H1 (cell line): ENCODE measurements around the gene FAM219A. TPM values are rescaled to one million over a fixed set of nuclear protein-coding genes. Genes with fewer than 3 reads are reported as not detected.

Experiments used
- CTCF ChIA-PET: fragments of 300-600 bp; sonication (Branson Sonifier 250); formaldehyde crosslinking; loops from one replicate; lab custom pipeline; 2021; ENCODE audit not compliant: partially characterized antibody; lab: Charles Lee
- POLR2A ChIA-PET: fragments of 300-600 bp; sonication (Branson Sonifier 250); formaldehyde crosslinking; loops from one replicate; lab custom pipeline; 2021; ENCODE audit warnings: inconsistent platforms; ENCODE audit not compliant: partially characterized antibody; lab: Charles Lee
- DNase-seq, 2 experiments: peaks; one replicate each; pipeline versions ENCODE4 v3.0.0 to v3.0.0-alpha.2; 2010 to 2022; ENCODE audit warnings: low spot score in 2 of 2, low read depth in 1 of 2, mixed read lengths in 1 of 2
- FAIRE-seq: peaks from 2 replicates; lab custom pipeline; 2011; peaks lifted over from hg19 to GRCh38; lab: Jason Lieb, UNC
- H2AFZ ChIP-seq: 2 replicates; pipeline ENCODE4 v1.8.1; 2012; ENCODE audit warnings: low read length, inconsistent platforms
- H2AK5ac ChIP-seq: 2 replicates; pipeline ENCODE4 v1.6.1; 2013; ENCODE audit warnings: low read depth, low read length
- H2BK120ac ChIP-seq: replicated peaks from 2 replicates; pipeline ENCODE3; 2013; ENCODE audit warnings: low read depth, low read length, inconsistent platforms
- H2BK12ac ChIP-seq: 2 replicates; pipeline ENCODE4 v1.6.1; 2013; ENCODE audit warnings: low read depth, low read length
- H2BK15ac ChIP-seq: 2 replicates; pipeline ENCODE4 v1.6.1; 2013; ENCODE audit warnings: low read length
- H2BK20ac ChIP-seq: 2 replicates; pipeline ENCODE4 v1.6.1; 2013; ENCODE audit warnings: low read length
- H2BK5ac ChIP-seq: 2 replicates; pipeline ENCODE4 v1.6.1; 2013; ENCODE audit warnings: low read depth, low read length
- H3K14ac ChIP-seq: 2 replicates; pipeline ENCODE4 v1.6.1; 2013; ENCODE audit warnings: inconsistent platforms; ENCODE audit not compliant: insufficient read length
- H3K18ac ChIP-seq: 2 replicates; pipeline ENCODE4 v1.6.1; 2013; ENCODE audit warnings: low read length; ENCODE audit errors: extremely low read depth
- H3K23ac ChIP-seq: 2 replicates; pipeline ENCODE4 v1.6.1; 2013; ENCODE audit warnings: inconsistent platforms; ENCODE audit not compliant: insufficient read length
- H3K23me2 ChIP-seq: 2 replicates; pipeline ENCODE4 v1.6.1; 2013; ENCODE audit warnings: low read depth, low read length
- H3K27ac ChIP-seq: 2 replicates; pipeline ENCODE4 v1.6.1; 2011; ENCODE audit warnings: low read depth, low read length, inconsistent platforms
- H3K27me3 ChIP-seq, 4 experiments: replicated peaks in 1 of 4; 1 replicate in 1 of 4; 2 replicates in 3 of 4; pipeline versions ENCODE4 v1.6.1 to v1.8.1; 2011 to 2013; ENCODE audit warnings: low read length in 3 of 4, mild to moderate bottlenecking in 3 of 4, inconsistent platforms in 2 of 4, mixed read lengths in 2 of 4, moderate library complexity in 1 of 4; ENCODE audit not compliant: control insufficient read depth in 3 of 4, insufficient read depth in 3 of 4; ENCODE audit errors: extremely low read depth in 1 of 4
- H3K36me3 ChIP-seq, 4 experiments: 2 replicates each; pipeline versions ENCODE4 v1.6.1 to v1.8.1; 2011 to 2013; ENCODE audit warnings: mild to moderate bottlenecking in 4 of 4, low read length in 3 of 4, moderate library complexity in 2 of 4, control low read depth in 1 of 4, inconsistent platforms in 1 of 4; ENCODE audit not compliant: insufficient read depth in 4 of 4, control insufficient read depth in 2 of 4
- H3K4ac ChIP-seq: replicated peaks from 2 replicates; pipeline ENCODE3; 2013; ENCODE audit warnings: low read length, low read depth, mixed read lengths, inconsistent platforms; ENCODE audit not compliant: insufficient read length
- H3K4me1 ChIP-seq, 4 experiments: replicated peaks in 1 of 4; 1 replicate in 1 of 4; 2 replicates in 3 of 4; pipeline versions ENCODE4 v1.6.1 to v1.8.1; 2011 to 2013; ENCODE audit warnings: low read length in 3 of 4, inconsistent platforms in 2 of 4, mixed read lengths in 1 of 4; ENCODE audit not compliant: insufficient read depth in 4 of 4, control insufficient read depth in 3 of 4
- H3K4me2 ChIP-seq, 2 experiments: 2 replicates each; pipeline versions ENCODE4 v1.6.1 to v1.8.1; 2011 to 2013; ENCODE audit warnings: low read depth in 2 of 2, low read length in 2 of 2, control low read depth in 1 of 2, inconsistent platforms in 1 of 2, mild to moderate bottlenecking in 1 of 2; ENCODE audit not compliant: insufficient read depth in 1 of 2
- H3K4me3 ChIP-seq, 4 experiments: fragments of 200-600, 300-600 bp in 1 of 4; sonication (generic), shearing (Covaris generic), sonication (Bioruptor Twin) in 1 of 4; 2 replicates each; pipeline versions ENCODE4 v1.5.1 to v1.8.1; 2011 to 2016; ENCODE audit warnings: low read length in 4 of 4, low read depth in 3 of 4, control low read depth in 2 of 4, inconsistent platforms in 2 of 4, mild to moderate bottlenecking in 2 of 4, mixed read lengths in 1 of 4, moderate library complexity in 1 of 4; ENCODE audit not compliant: insufficient read depth in 2 of 4; ENCODE audit errors: extremely low read depth in 1 of 4
- H3K56ac ChIP-seq: replicated peaks from 2 replicates; pipeline ENCODE3; 2013; ENCODE audit warnings: low read depth, mild to moderate bottlenecking, mixed read lengths, low read length, inconsistent platforms; ENCODE audit not compliant: insufficient read length
- H3K79me1 ChIP-seq: 2 replicates; pipeline ENCODE4 v1.6.1; 2013; ENCODE audit warnings: low read depth, low read length, control low read depth
- H3K79me2 ChIP-seq, 2 experiments: 2 replicates each; pipeline versions ENCODE4 v1.6.1 to v1.8.1; 2012 to 2013; ENCODE audit warnings: low read length in 2 of 2, mild to moderate bottlenecking in 2 of 2, inconsistent platforms in 1 of 2; ENCODE audit not compliant: insufficient read depth in 2 of 2, control insufficient read depth in 1 of 2
- H3K9ac ChIP-seq, 4 experiments: replicated peaks in 1 of 4; 1 replicate in 1 of 4; 2 replicates in 3 of 4; pipeline versions ENCODE4 v1.6.1 to v1.8.1; 2011 to 2013; ENCODE audit warnings: low read depth in 3 of 4, low read length in 3 of 4, control low read depth in 2 of 4, mild to moderate bottlenecking in 2 of 4, moderate library complexity in 2 of 4, inconsistent platforms in 1 of 4; ENCODE audit errors: extremely low read depth in 1 of 4
- H3K9me3 ChIP-seq, 2 experiments: 2 replicates each; pipeline versions ENCODE4 v1.6.1 to v1.8.1; 2012 to 2013; ENCODE audit warnings: mild to moderate bottlenecking in 2 of 2, moderate library complexity in 2 of 2, control low read depth in 1 of 2, inconsistent platforms in 1 of 2, low read depth in 1 of 2, low read length in 1 of 2, mixed read lengths in 1 of 2; ENCODE audit not compliant: insufficient read depth in 2 of 2
- H4K20me1 ChIP-seq, 2 experiments: replicated peaks in 1 of 2; 2 replicates each; pipeline versions ENCODE3 to v1.8.1; 2011 to 2013; ENCODE audit warnings: inconsistent platforms in 2 of 2, low read length in 2 of 2, mild to moderate bottlenecking in 1 of 2; ENCODE audit not compliant: insufficient read depth in 2 of 2, control insufficient read depth in 1 of 2
- H4K5ac ChIP-seq: 2 replicates; pipeline ENCODE4 v1.6.1; 2013; ENCODE audit warnings: low read length, low read depth, mixed read lengths, inconsistent platforms; ENCODE audit not compliant: insufficient read length
- H4K8ac ChIP-seq: 2 replicates; pipeline ENCODE4 v1.8.0; 2013; ENCODE audit warnings: mild to moderate bottlenecking, moderate library complexity, low read length, inconsistent platforms; ENCODE audit not compliant: insufficient read depth; ENCODE audit errors: extremely low read depth
- H4K91ac ChIP-seq: replicated peaks from 2 replicates; pipeline ENCODE3; 2013; ENCODE audit warnings: low read length, mixed read lengths, inconsistent platforms; ENCODE audit not compliant: insufficient read length
- ATF3 ChIP-seq: IDR thresholded peaks from 2 replicates; pipeline ENCODE4 v1.6.1; 2011; ENCODE audit warnings: low read depth, mild to moderate bottlenecking, low read length; ENCODE audit not compliant: insufficient read depth
- CREB1 ChIP-seq: IDR thresholded peaks from 2 replicates; pipeline ENCODE4 v1.6.1; 2012; ENCODE audit warnings: inconsistent platforms
- EGR1 ChIP-seq: IDR thresholded peaks from 2 replicates; pipeline ENCODE4 v1.6.1; 2011; ENCODE audit warnings: low read depth, low read length, borderline replicate concordance
- EP300 ChIP-seq, 2 experiments: IDR thresholded peaks; 1 replicate in 1 of 2; 2 replicates in 1 of 2; pipeline ENCODE4 v1.6.1; 2011 to 2012; ENCODE audit warnings: low read depth in 2 of 2, low read length in 2 of 2, mild to moderate bottlenecking in 2 of 2, borderline replicate concordance in 1 of 2, inconsistent platforms in 1 of 2, moderate library complexity in 1 of 2
- GTF2F1 ChIP-seq: IDR thresholded peaks from 2 replicates; pipeline ENCODE4 v1.6.1; 2012; ENCODE audit warnings: low read depth, low read length, improper control_type of control experiment, borderline replicate concordance
- JUND ChIP-seq: IDR thresholded peaks from 2 replicates; pipeline ENCODE4 v1.6.1; 2011; ENCODE audit warnings: mild to moderate bottlenecking, improper control_type of control experiment, low read length
- RFX5 ChIP-seq: IDR thresholded peaks from 2 replicates; pipeline ENCODE4 v1.6.1; 2011; ENCODE audit warnings: low read depth, low read length, improper control_type of control experiment, borderline replicate concordance
- RXRA ChIP-seq: IDR thresholded peaks from 2 replicates; pipeline ENCODE4 v1.6.1; 2011; ENCODE audit warnings: low read depth, mild to moderate bottlenecking, low read length, moderate library complexity; ENCODE audit not compliant: insufficient read depth
- SAP30 ChIP-seq: fragments of 300-600 bp; sonication (generic); IDR thresholded peaks from 2 replicates; pipeline ENCODE4 v1.7.1; 2012; ENCODE audit warnings: low read length, moderate library complexity, mild to moderate bottlenecking, inconsistent platforms; ENCODE audit not compliant: insufficient read depth, insufficient replicate concordance
- SP2 ChIP-seq: IDR thresholded peaks from 2 replicates; pipeline ENCODE4 v1.6.1; 2012; ENCODE audit warnings: mild to moderate bottlenecking, low read length, inconsistent platforms
- TAF7 ChIP-seq: optimal IDR thresholded peaks from 2 replicates; pipeline ENCODE3; 2011; ENCODE audit warnings: low read depth, mild to moderate bottlenecking, inconsistent platforms, low read length, moderate library complexity, borderline replicate concordance
- YY1 ChIP-seq: IDR thresholded peaks from 2 replicates; pipeline ENCODE4 v1.6.1; 2011; ENCODE audit warnings: low read depth, mild to moderate bottlenecking, low read length
- WGBS, 2 experiments: shearing (Covaris generic) in 1 of 2; methylation state at CpG; one replicate each; pipeline versions ENCODE4 v1.1.6 to v1.1.7; 2013 to 2015; ENCODE audit warnings: low lambda C conversion rate in 2 of 2, mixed read lengths in 2 of 2, inconsistent platforms in 1 of 2, low coverage in 1 of 2, missing lambda C conversion rate in 1 of 2; ENCODE audit not compliant: insufficient replicate concordance in 2 of 2, insufficient coverage in 1 of 2, insufficient read length in 1 of 2; ENCODE audit errors: extremely low coverage in 1 of 2, missing lambda C conversion rate in 1 of 2; 5-methylcytosine and 5-hydroxymethylcytosine counted together
- polyA plus RNA-seq, 7 experiments: library from polyadenylated mRNA; depleted of rRNA in 3 of 7; stranded (reverse) in 5 of 7; unstranded in 2 of 7; fragments of >200 nt in 5 of 7; fragments of 200-250 nt in 2 of 7; gene quantifications; 1 replicate in 5 of 7; 2 replicates in 1 of 7; 4 replicates in 1 of 7; pipeline versions ENCODE4 v1.2.1 to v1.2.3, GENCODE V29; 2011 to 2013; ENCODE audit warnings: missing spikeins in 2 of 7, mixed read lengths in 2 of 7
- total RNA-seq: library from RNA; stranded (reverse); fragmentation: NEBNext Ultra II Directional; extraction: Animal tissue kit (Norgen Biotek cat#: 25700); gene quantifications from 2 replicates; pipeline ENCODE4 v1.2.1, GENCODE V29; 2021

FAM219A gene
- total and polyA plus RNA-seq, 2 of the 8 experiments (the other 6 are each of a cell fraction or from before 2014, with no cell fraction given), result 7.7 to 10.4 TPM

- Histone ChIP-seq H2AK5ac (no peak overlapping the region), H3K27me3 (no peaks in the 10 kb centered on the region; a peak in 1 of 7 replicates), H3K36me3 (no peaks in the 10 kb centered on the region), H3K9ac (no peak overlapping the region; a peak in 1 of 7 replicates), H3K79me1 (no peaks in the 10 kb centered on the region), H2BK120ac (no peak overlapping the region), H3K23me2 (no peaks in the 10 kb centered on the region; the same call in 1 of the 2 replicates), H3K23ac (no peak overlapping the region), H3K79me2 (no peaks in the 10 kb centered on the region), H2BK5ac (no peak overlapping the region), H3K4ac (no peak overlapping the region), H2BK20ac (no peak overlapping the region), H3K4me3 (no peak overlapping the region), H2BK15ac (no peak overlapping the region), H3K4me2 (no peak overlapping the region), H3K9me3 (no peaks in the 10 kb centered on the region), H4K5ac (no peak overlapping the region), H4K91ac (no peak overlapping the region), H3K18ac (no peak overlapping the region), H4K20me1 (no peaks in the 10 kb centered on the region), H3K4me1 (no peaks in the 10 kb centered on the region), H2AFZ (no peak overlapping the region), H3K56ac (no peak overlapping the region), H2BK12ac (no peak overlapping the region), H3K14ac (no peak overlapping the region), H4K8ac (no peak overlapping the region), H3K27ac (no peak overlapping the region)
- DNase-seq (no peak), FAIRE-seq (no peak)
- ChIA-PET CTCF (interaction anchor here (0.9 to 1.9 kb wide), 8 partner anchors 9 to 73 kb away, joined by 3 to 11 read pairs (median 5); no protein-coding TSS in a partner anchor), POLR2A (interaction anchor here (1.2 to 1.7 kb wide), 2 partner anchors 9 to 18 kb away, joined by 3 to 4 read pairs; no protein-coding TSS in a partner anchor)
- WGBS, 2 experiments, result 76% methylated on average over 3 of the region's 3 CpGs; no CpG with 5 or more reads in 1 of the 2 experiments
- no peak for TF ChIP-seq TAF7
- no peak for TF ChIP-seq SP2
- no peak for TF ChIP-seq RXRA
- TF ChIP-seq EP300 (IDR thresholded peaks at IDR 0.05; ENCODE audit: borderline replicate concordance in 1 of 2, low read depth in 2 of 2, low read length in 2 of 2), result no peak
- no peak for TF ChIP-seq CREB1
- no peak for TF ChIP-seq SAP30
- TF ChIP-seq YY1, result no peak
- no peak for TF ChIP-seq RFX5
- TF ChIP-seq ATF3, result no peak
- TF ChIP-seq JUND, result no peak
- no peak for TF ChIP-seq EGR1
- no peak for TF ChIP-seq GTF2F1
These were observed 16.7 kb upstream of the FAM219A start for GRCh38 chr9:34475097-34475496.
